Activated naive CD4-positive, alpha-beta T cell treated with anti-CD3 and anti-CD28 coated beads, Interleukin-2, amount 50 U/mL, for 72 hours (primary cell): Measurements from ENCODE around the gene PLCG2. TPM values are rescaled to one million over a fixed set of nuclear protein-coding genes. Genes with fewer than 3 reads are reported as not detected.
"Not testable (repeated sequence)": the region's sequence is repeated elsewhere in the genome, so short reads cannot be mapped to it uniquely, and the experiment has no call there.

ENCODE experiments used
- ATAC-seq, 2 donors: fragments of 150-1000 bp; cut with Tn5 transposase; 2 replicates each; pipeline ENCODE4 v1.10.0; 2021; ENCODE audit warnings: mild to moderate bottlenecking in 2 of 2, moderate library complexity in 2 of 2
- DNase-seq, 2 donors: peaks; one replicate each; pipeline ENCODE4 v3.0.0; 2021 to 2022; ENCODE audit warnings: low spot score in 2 of 2
- H3K27ac Mint-ChIP-seq, 2 donors: one replicate each; pipeline ENCODE4 v1.8.0; 2022; ENCODE audit warnings: mild to moderate bottlenecking in 2 of 2, mixed read lengths in 2 of 2
- H3K36me3 Mint-ChIP-seq, 2 donors: one replicate each; pipeline ENCODE4 v1.8.0; 2022; ENCODE audit warnings: mixed read lengths in 2 of 2
- H3K9me3 Mint-ChIP-seq, 2 donors: one replicate each; pipeline ENCODE4 v1.8.0; 2022; ENCODE audit warnings: mixed read lengths in 2 of 2
- total RNA-seq, 2 donors: library from RNA; stranded (reverse); gene quantifications; one replicate each; pipeline ENCODE4 v1.2.3, GENCODE V29; 2022

Gene PLCG2
- total RNA-seq, 2 donors from 2014 or later: 5.7 to 8.8 TPM

DNA sequence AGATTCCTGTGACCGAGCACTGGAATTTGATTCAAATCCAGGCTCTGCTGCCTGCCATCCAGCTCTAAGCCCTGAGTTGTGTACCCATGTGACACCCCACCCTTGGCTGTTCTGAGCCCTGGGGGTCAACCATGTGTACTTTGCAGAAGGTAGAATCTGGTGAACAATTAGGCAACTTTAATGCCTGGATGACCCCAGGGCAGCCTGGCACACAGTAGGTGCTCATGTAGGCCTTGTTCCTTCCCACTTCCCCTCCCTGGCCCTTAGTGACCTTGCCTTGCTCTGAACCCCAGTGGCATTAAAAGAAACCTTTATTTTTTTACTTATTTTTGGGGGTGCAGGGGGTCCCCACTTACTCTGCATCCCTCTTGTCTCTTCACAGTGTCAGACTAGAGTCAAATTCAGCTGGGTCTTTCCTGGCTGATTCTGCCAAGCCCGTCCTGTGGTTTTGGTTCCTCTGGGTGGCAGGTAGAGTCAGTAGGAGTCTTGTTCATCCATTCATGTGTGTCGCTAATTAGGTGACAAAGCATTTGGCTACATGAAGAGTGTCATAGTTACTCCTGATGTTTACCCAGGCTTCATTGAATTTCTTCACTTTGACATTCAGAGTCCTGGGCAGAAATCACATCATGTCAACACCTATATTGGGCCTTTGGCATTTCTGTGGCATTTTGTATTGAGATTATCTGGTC lies 89.1 kb downstream of the PLCG2 start:
- DNase-seq (no peak), ATAC-seq (no peak)
- Mint-ChIP-seq H3K36me3 (no peaks in the 10 kb centered on the region), H3K9me3 (no peaks in the 10 kb centered on the region), H3K27ac (no peak overlapping the region)

DNA sequence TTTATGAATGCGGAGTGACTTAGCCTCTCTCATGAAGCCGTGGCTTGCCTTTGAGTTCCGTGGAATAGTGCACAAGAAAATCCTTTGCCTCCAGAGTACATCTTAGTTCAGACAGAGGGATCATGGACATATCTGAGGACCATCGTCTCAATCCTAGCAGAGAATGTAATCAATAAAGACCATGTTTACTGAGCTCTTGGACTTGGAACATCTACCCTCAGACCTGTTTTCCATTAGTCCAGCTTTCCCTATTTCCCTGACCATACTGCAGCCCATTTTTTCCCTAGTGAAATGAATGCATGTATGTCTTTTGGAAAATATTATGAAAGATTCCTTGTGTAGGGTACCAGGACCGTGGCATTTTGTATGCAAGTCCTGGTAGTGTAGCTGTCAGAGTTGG lies 90.2 kb downstream of the PLCG2 start:
- Mint-ChIP-seq H3K36me3 (no peaks in the 10 kb centered on the region), H3K9me3 (no peaks in the 10 kb centered on the region), H3K27ac (no peak overlapping the region)
- ATAC-seq (no peak), DNase-seq (no peak)

DNA sequence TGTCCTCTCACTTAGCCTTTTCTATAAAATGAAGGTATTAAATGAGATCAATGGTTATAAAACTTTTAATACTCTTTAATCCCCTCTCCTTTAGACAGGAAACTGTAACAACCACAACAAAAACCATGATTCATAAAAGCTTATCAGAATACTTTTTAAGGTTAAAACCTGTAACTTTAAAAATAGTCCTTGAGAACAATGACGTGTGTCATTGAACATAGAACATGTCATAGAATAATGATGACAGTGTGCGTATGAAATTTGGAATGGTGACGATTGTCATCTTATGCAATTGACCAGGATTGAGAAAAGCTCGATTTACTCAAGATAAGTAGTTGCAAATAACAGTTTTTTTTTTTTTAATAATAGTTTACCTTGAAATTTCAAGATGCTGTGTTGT lies 94.1 kb downstream of the PLCG2 start:
- no peak for ATAC-seq
- Mint-ChIP-seq H3K9me3 (no peaks in the 10 kb centered on the region), H3K36me3 (no peaks in the 10 kb centered on the region), H3K27ac (no peak overlapping the region)
- no peak for DNase-seq

DNA sequence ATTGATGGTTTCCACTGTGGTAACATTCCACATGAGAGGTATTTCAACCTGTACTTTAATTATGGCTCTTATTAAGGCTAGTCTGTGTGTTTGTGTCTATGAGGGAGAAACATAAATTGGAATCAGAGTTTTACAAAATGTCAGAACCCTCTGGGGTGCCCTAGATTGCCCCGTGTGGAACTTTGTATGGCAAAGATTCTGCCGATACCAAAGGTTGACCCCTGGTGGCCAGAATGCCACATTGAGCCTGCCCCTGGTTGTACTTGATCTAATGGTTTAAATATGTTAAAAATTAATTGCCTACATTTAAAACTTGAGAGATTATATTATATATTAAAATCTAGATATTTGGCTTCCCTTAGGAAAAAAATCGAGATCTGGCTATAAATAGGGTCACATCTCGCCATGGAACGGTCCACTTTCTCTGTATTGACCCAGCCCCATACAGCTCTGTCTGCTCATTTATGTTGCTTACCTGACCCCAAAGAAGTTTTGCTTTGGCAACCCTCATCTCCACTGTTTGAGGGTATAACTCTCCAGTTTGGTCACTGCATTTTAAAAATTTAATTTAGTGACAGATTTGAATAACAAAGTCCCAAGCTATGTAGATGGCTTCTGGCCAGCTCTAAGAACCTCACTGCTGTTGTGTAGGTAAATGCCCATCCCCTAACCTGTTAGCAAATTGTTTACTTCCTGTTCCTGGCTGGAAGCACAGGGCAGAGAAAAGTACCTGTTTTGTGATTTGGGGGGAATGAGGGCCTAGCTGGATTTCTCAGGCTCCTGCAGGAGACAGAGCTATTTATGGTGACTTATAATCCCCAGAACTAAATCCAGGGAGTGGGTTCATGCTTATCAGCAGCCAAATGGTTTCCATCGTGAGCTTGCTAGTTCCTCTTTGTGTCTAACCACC lies 95.0 kb downstream of the PLCG2 start:
- H3K27ac Mint-ChIP-seq: no peak overlapping the region
- ATAC-seq: peak; percentile 51 to 78
- no peaks in the 10 kb centered on the region for H3K36me3 Mint-ChIP-seq
- DNase-seq: peak in 1 of 2 donors; percentile 63
- no peaks in the 10 kb centered on the region for H3K9me3 Mint-ChIP-seq

DNA sequence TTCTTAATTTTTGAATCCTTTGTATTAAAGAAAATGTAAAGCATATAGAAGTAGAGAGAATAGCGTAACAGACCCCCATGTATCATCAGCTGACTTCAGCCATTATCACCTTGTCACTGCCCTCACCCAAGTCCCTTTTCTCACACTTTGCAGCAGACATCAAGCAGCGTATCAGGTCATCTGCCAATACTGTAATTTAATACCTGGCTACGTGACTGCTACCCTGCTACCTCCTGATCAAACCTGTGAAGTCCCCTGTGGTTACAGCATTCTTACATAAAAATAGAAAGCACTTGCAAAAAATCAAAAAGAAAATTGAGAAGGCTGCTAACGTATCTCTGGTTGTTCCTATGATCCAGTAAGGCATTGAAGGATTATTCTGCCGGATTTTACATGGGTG lies 96.4 kb downstream of the PLCG2 start:
- ATAC-seq (no peak), DNase-seq (no peak)
- H3K9me3 Mint-ChIP-seq: no peaks in the 10 kb centered on the region
- no peaks in the 10 kb centered on the region for H3K36me3 Mint-ChIP-seq
- H3K27ac Mint-ChIP-seq: no peak overlapping the region

DNA sequence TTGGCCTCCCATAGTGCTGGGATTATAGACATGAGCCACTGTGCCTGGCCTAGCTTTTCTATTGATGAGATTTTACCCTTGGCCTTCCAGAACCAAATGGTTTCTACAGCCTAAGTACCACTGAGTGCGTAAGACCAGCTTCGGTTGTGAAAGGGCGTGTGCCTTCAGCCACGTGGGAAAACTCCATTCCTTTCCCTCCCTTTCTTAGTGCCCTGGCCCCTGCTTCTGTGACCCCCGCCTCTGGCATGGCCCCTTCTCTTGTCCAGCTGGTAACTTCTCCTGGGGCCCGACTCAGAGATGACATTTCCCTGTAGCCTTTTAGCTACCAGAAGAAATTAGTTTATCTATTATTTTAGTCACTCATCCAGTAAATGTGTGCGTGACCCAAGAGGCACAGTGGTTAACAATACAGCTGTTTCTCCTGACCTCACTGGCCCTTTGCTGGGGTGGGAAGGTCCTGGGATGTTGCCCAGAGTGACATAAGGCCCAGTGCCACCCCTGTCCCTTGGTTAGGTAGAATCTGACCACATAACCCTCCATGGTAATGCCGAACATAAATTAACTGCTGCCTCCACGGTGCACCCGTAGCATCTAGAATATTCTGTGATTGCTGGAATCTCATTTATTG lies 97.3 kb downstream of the PLCG2 start:
- no peak overlapping the region for H3K27ac Mint-ChIP-seq

DNA sequence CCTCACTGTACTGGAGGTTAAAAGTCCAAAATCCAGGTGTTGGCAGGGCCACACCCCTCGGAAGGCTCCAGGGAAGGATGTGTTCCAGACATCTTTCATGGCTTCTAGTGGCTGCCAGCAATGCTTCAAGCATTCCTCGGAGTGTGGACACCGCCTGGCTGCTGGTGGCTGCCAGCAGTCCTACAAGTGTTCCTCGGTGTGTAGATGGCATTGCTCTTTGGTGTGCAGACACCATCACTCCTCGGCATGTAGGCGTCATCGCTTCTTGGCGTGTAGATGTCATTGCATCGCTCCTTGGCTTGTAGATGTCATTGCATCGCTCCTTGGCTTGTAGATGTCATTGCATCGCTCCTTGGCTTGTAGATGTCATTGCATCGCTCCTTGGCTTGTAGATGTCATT lies 98.4 kb downstream of the PLCG2 start:
- H3K9me3 Mint-ChIP-seq, H3K36me3 Mint-ChIP-seq, DNase-seq, H3K27ac Mint-ChIP-seq, ATAC-seq: not testable (repeated sequence)

More for the DNA sequence above, 97.3 kb downstream of the PLCG2 start:
- DNase-seq (no peak), ATAC-seq (no peak)
- no peaks in the 10 kb centered on the region for H3K9me3 Mint-ChIP-seq
- no peaks in the 10 kb centered on the region for H3K36me3 Mint-ChIP-seq

DNA sequence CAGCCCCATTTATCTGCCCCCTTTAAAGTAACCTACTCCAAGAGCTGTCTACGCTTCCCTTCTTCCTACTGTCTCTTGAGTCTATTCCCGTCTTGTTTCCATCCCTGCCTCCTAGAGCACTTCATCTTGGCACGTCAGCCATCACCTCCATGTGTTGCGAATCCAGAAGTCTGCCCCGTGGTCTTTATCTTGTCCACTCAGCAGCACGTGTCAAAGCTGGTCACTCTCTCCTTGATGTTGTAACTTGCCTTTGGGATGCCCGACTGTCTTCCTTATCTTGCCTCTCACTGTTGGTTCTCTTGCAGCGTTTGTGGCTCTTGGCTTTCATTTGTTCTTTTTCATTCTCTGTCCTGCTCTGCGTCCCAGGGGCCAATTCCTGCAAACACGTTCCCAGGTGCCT lies 99.4 kb downstream of the PLCG2 start:
- no peak for ATAC-seq
- no peaks in the 10 kb centered on the region for H3K9me3 Mint-ChIP-seq
- H3K36me3 Mint-ChIP-seq: no peaks in the 10 kb centered on the region

DNA sequence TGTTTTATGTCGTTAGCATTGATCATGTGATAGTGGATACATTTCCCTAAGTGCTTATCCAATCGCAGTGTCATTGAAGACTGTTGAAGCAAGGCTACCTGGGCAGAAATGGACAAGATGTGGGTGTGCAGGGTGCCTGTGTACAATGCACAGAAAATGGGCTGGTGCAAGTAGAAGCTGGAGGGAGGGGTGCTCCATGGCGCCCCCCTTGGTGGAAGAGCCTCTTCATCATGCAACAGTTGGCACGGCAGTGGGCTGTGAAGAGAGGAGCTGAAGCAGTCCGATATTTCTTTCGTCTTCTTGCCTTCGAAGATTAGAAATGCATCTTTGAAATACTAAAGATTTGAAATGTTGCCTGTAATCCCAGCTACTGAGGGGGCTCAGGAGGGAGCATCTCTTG lies 100.5 kb downstream of the PLCG2 start:
- no peaks in the 10 kb centered on the region for H3K36me3 Mint-ChIP-seq
- ATAC-seq: no peak
- no peak overlapping the region for H3K27ac Mint-ChIP-seq
- DNase-seq: no peak
- no peaks in the 10 kb centered on the region for H3K9me3 Mint-ChIP-seq

More for the DNA sequence above, 99.4 kb downstream of the PLCG2 start:
- no peak for DNase-seq
- no peak overlapping the region for H3K27ac Mint-ChIP-seq

DNA sequence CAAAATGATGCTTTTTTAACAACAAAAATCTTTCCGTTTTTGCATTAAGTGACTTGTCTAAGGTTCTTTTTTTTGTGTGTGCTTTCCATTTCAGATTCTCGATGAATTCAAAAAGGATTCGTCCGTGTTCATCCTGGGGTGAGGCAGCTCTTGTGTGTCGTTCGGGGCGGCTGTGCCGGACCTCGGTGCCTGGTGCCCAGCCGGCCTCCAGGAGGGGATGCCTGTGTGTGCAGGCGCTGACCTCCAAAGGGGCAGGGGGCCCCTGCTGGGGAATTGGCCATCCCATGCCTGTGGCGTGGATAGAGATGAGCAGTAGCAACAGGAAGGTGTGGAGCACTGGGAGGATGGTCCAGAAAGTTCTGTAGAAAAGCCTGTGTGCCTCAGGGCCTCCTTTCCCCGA lies 101.7 kb downstream of the PLCG2 start:
- ATAC-seq: no peak
- Mint-ChIP-seq H3K27ac (no peak overlapping the region), H3K9me3 (no peaks in the 10 kb centered on the region), H3K36me3 (no peaks in the 10 kb centered on the region)
- no peak for DNase-seq

DNA sequence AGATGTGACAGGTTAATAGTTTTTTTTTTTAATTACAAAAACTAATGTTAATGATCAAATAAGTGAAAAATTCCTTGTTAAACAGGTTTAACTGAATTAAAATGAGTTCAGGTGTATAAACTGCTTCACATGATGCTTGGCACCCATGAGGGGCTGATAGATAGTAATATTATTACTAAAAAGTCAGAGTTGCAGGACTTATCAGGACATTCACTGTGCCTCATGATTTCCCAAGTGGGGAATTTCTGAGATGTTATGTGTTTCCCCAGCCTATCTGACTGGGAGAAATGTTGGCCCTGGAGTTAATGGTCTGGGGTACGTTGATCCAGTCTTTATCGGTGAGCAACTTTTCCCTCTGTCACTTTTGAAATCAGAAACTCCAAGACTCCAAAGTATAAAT lies 102.1 kb downstream of the PLCG2 start:
- H3K27ac Mint-ChIP-seq: no peak overlapping the region
- no peaks in the 10 kb centered on the region for H3K36me3 Mint-ChIP-seq
- ATAC-seq: no peak
- DNase-seq: no peak
- no peaks in the 10 kb centered on the region for H3K9me3 Mint-ChIP-seq

DNA sequence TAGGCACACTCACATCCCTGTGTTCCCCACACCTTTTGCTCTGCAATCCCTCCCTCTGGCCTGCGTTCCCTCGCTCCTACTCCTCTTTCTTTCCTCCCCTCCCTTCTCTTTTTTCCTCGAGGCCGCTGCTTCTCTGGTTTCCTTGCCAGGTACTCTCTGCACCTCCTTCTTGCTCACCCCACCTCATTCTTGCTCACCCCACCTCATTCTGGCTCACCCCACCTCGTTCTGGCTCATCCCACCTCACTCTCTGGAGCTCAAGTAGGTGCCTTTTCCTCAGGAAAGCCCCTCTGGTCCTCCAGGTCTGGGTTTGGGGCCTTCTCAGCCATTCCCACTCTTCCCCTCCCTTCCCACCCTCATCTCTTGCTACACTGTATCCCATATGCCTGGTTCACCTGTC lies 103.5 kb downstream of the PLCG2 start:
- DNase-seq (no peak), ATAC-seq (no peak)
- no peaks in the 10 kb centered on the region for H3K9me3 Mint-ChIP-seq
- H3K36me3 Mint-ChIP-seq: no peaks in the 10 kb centered on the region
- H3K27ac Mint-ChIP-seq: no peak overlapping the region

DNA sequence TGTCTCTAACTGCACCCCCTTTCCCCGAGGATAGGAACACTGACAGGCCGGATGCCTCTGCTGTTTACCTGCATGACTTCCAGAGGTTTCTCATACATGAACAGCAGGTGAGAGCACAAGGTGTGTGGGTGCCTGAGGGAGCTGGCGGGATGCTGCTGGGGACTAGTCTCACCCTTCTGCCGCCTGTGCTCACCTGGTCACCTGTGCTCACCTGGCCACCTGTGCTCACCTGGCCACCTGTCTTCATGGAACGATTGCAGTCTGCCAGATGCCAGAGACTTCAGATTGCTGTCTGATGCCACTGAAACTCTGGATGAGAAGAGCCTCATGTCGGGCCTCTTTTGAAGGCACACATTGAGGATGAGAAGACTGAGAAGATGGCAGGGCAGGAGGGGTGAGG lies 104.1 kb downstream of the PLCG2 start:
- Mint-ChIP-seq H3K9me3 (no peaks in the 10 kb centered on the region), H3K36me3 (no peaks in the 10 kb centered on the region), H3K27ac (no peak overlapping the region)
- ATAC-seq (no peak), DNase-seq (no peak)

DNA sequence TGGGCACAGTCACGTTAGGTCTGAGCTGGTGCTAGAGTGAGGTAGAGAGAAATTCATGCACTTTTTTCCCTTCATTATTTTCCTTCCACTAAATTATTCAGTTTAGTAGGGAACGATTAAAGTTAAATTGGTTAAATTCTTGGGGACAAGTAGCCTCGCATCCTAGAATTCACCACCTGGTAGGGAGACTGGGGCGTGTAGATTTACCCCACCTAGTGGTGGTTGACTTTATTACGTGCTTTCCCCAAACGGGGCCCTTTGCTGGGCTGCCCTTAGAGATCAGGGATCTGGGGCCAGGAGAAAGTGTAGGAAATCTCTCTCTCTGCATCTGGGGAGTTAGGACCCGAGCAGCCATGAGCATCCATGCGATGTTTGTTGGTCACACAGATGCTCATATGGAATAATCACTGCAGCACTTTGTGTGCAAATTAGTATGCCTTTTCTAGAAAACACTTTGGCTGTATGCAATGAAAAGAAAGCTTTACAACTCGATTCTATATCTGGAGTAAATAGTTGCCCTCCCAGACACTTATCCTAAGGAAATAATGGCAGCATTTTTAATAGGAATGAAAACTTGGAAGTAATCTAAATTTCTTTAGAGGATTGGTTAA lies 107.0 kb downstream of the PLCG2 start:
- Mint-ChIP-seq H3K27ac (no peak overlapping the region), H3K9me3 (no peaks in the 10 kb centered on the region), H3K36me3 (no peaks in the 10 kb centered on the region)
- DNase-seq (peak; percentile 34 to 43), ATAC-seq (peak; percentile 44 to 68)

DNA sequence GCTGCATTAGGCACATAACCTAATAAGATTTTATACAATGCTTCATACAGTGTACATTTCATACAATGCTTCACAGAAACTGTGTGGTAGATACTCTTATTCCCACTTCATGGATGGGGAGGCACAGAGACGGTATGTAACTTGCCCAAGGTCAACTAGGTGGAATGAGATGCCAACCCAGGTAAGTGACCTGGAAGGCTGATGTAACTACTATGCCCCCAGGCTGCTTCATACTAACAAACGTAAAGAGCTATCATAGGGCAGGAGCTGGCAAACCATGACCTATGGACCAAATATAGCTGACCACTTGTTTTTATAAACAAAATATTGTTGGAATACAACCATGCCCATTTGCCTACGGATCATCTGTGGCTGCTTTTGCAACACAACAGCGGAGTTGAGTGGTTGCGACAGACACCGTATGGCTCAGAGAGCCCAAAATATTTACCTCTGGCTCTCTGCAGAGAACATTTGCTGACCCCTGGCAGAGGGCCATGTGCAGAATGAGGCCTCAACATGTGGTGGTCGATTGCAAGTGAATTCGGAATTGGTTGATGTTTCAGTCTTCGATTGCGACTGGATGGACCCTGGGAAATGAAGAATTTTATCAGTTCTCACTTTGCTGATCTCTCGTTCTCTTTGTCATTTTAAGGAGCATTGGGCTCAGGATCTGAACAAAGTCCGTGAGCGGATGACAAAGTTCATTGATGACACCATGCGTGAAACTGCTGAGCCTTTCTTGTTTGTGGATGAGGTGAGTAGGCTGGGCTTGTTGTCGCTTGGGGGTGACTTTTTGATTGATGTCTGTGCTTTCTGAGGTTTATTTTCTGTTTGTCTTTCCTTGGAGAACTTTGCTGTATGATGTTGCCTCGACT lies 109.7 kb downstream of the PLCG2 start:
- H3K36me3 Mint-ChIP-seq: no peaks in the 10 kb centered on the region
- H3K27ac Mint-ChIP-seq: no peak overlapping the region
- DNase-seq (peak in 1 of 2 donors; percentile 28), ATAC-seq (no peak)
- no peaks in the 10 kb centered on the region for H3K9me3 Mint-ChIP-seq

DNA sequence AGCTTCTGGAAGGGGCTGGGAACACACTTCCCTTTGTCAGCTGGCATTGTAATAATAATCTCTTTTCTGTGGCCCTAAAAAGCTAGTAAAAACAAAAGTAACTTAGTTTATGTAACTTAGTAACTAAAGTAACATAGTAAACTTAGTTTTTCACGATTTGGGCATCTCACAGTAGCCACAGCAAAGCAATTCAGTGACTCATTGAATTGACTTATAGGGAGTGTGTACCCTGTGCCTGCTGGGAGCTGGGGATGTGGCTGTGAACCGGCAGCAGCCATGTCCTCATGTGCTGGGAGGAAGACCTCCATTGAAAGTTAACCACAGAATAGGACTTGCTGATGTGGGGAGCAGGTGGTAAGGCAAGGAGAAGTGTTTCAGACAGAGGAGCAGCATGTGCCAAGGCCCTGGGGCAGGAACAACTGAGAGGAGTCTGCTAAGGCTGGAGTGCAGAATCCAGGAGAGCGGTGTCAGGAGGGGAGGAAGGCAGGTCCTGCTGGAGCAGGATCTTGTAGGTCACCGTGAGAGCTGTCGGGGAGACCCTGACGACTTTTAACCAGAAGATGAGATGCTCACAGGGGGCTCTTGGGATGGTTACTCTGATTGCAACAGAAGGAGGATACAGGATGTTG lies 112.8 kb downstream of the PLCG2 start:
- Mint-ChIP-seq H3K27ac (no peak overlapping the region), H3K36me3 (no peaks in the 10 kb centered on the region), H3K9me3 (no peaks in the 10 kb centered on the region)
- ATAC-seq (no peak), DNase-seq (peak in 1 of 2 donors; percentile 21)
